MG63 (cell line): ENCODE data around the gene RAG2. TPM values are rescaled to one million over a fixed set of nuclear protein-coding genes. Genes with fewer than 3 reads are reported as not detected.

Experiments
- DNase-seq: peaks from one replicate; pipeline ENCODE4 v3.0.0-alpha.2; 2020
- H3K27me3 ChIP-seq: fragments of 250-450 bp; sonication (Bioruptor Pico); 2 replicates; pipeline ENCODE4 v1.5.1; 2020; ENCODE audit warnings: mild to moderate bottlenecking, moderate library complexity
- H3K36me3 ChIP-seq: fragments of 250-450 bp; sonication (Bioruptor Pico); 2 replicates; pipeline ENCODE4 v1.5.1; 2020; ENCODE audit warnings: mild to moderate bottlenecking, moderate library complexity
- H3K4me3 ChIP-seq: fragments of 250-450 bp; sonication (Bioruptor Pico); 2 replicates; pipeline ENCODE4 v1.5.1; 2020; ENCODE audit warnings: mild to moderate bottlenecking, moderate library complexity
- H3K9me3 ChIP-seq: fragments of 250-450 bp; sonication (Bioruptor Pico); 2 replicates; pipeline ENCODE4 v1.5.1; 2020; ENCODE audit warnings: mild to moderate bottlenecking, moderate library complexity
- total RNA-seq: library from RNA; depleted of rRNA; stranded (reverse); fragments of >200 nt; shearing (Covaris generic); gene quantifications from 2 replicates; pipeline ENCODE4 v1.2.3, GENCODE V29; 2014; ENCODE audit warnings: low replicate concordance; rRNA removed

RAG2 gene
- not detected in 2 replicates for total RNA-seq

- Histone ChIP-seq H3K27me3 (no peaks in the 10 kb centered on the region), H3K9me3 (no peaks in the 10 kb centered on the region), H3K36me3 (no peaks in the 10 kb centered on the region), H3K4me3 (no peak within 1 kb of the TSS)
- no peak for DNase-seq
These were observed at the start of gene RAG2 for GRCh38 chr11:36598051-36598450. Gene RAG2, minus strand, starts transcription at chr11:36598236. Its CDS starts 4,068 bp downstream, at chr11:36594168.

- Histone ChIP-seq H3K4me3 (no peak overlapping the region), H3K36me3 (no peaks in the 10 kb centered on the region), H3K9me3 (no peaks in the 10 kb centered on the region; the same call in 1 of the 2 replicates), H3K27me3 (no peaks in the 10 kb centered on the region)
- no peak for DNase-seq
These were observed 40.5 kb upstream of the RAG2 start for GRCh38 chr11:36638556-36638955.

DNA sequence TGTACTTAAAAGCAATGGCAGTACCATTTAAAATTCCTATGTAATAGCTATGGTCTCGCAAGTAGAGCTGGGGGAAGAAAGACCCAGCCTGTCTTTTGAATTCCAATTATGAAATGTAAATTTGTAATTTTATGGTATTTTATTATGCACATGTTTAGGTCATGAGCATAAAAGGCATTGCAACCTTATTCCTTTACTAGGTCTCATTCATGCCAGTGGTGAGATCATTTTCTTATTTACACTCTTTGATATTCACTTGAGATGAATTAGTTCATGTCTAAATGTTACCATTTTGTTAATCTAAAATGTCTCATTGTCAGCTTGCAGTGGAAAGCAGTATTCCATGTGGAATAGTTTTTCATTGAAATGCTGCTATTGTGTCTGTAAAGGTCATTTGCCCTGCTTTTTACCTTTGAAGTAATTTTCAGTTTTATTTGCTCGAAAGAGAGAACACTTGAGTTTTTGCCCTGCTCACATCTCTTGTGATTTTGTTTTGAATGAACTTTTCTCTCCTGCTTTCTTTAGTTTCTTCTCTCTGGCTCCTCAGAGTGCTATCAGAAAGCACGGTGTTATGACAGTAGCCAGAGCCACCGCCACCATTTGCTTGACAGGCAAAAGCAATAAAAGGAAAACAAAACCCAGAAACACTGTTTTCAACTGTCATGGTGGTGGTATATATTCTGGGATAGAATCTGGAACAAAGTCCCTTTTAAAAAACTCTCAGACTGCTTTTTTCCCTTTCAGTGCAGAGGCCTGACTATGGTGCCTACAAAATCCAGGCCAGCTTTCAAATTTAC, 37.2 kb upstream of the RAG2 start:
- Histone ChIP-seq H3K9me3 (no peaks in the 10 kb centered on the region), H3K4me3 (no peak overlapping the region), H3K36me3 (no peaks in the 10 kb centered on the region), H3K27me3 (no peaks in the 10 kb centered on the region)
- no peak for DNase-seq

GRCh38 chr11:36631774-36632173, 33.7 kb upstream of the RAG2 start:
- Histone ChIP-seq H3K27me3 (no peaks in the 10 kb centered on the region), H3K4me3 (no peak overlapping the region), H3K36me3 (no peaks in the 10 kb centered on the region), H3K9me3 (no peaks in the 10 kb centered on the region)
- no peak for DNase-seq

DNA sequence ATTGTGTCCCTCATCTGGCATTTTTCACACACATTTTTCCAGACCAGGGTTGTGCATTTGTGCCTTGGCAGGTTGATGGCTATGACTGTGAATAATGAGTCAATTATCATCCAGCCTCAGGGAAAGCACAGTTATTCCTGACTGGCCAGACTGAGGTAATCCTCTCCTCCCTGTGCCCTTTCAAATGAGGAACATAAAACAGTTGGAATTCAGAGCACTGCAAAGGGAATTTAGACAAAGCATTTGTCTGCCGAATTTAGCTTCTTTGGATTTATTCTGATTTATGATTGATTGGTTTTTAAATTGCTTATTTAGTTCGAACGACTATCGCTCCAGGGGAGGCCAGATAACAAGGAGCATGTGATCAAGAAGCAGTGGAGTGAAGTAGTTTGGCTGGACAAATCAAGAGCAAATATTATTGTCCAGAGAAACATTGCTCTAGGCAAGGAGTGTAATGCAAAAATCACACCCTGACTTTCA, 30.8 kb upstream of the RAG2 start:
- no peaks in the 10 kb centered on the region for H3K27me3 ChIP-seq
- H3K4me3 ChIP-seq: no peak overlapping the region
- DNase-seq: no peak
- no peaks in the 10 kb centered on the region for H3K36me3 ChIP-seq
- no peaks in the 10 kb centered on the region for H3K9me3 ChIP-seq

DNA sequence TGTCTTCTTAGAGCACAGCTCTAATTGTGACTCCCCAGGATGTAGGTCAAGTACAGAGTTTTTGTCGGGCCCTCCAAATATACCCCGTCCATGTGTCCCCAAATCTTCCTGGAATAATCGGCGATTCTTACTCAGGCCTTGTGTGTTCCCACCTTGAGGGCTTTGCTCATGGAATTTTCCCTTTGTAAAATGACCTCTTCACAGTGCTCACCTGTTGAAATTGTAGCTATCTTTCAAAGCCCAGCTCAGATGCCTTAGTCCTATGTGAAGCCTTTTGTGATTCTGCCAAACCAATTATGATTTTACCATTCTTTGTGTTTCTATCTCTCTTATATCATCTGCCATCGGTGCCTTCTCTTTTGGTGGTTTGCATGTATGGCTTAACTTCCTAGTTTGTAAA, 30.1 kb upstream of the RAG2 start:
- no peak for DNase-seq
- Histone ChIP-seq H3K4me3 (no peak overlapping the region), H3K27me3 (no peaks in the 10 kb centered on the region), H3K36me3 (no peaks in the 10 kb centered on the region), H3K9me3 (no peaks in the 10 kb centered on the region)

GRCh38 chr11:36627471-36627870, 29.4 kb upstream of the RAG2 start:
- Histone ChIP-seq H3K9me3 (no peaks in the 10 kb centered on the region), H3K27me3 (no peaks in the 10 kb centered on the region), H3K36me3 (no peaks in the 10 kb centered on the region), H3K4me3 (no peak overlapping the region)
- no peak for DNase-seq

DNA sequence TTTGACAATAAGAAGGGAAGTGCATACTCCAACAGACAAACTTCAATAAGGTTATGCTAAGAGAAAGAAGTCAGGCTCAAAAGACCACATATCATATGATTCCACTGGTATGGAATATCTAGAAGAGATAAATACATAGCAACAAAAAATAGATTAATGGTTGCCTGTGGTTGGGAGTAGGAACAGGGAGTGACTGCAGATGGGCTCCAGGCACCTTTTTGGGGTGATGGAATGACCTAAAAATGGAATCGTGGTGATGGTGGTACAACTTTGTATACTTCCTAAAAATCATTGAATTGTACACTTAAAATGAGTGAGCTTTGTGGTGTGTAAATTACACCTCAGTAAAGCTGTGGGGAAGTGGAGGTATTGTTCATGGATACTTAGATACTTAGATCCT, 29.0 kb upstream of the RAG2 start:
- Histone ChIP-seq H3K27me3 (no peaks in the 10 kb centered on the region), H3K9me3 (no peaks in the 10 kb centered on the region), H3K4me3 (no peak overlapping the region), H3K36me3 (no peaks in the 10 kb centered on the region)
- DNase-seq: no peak

DNA sequence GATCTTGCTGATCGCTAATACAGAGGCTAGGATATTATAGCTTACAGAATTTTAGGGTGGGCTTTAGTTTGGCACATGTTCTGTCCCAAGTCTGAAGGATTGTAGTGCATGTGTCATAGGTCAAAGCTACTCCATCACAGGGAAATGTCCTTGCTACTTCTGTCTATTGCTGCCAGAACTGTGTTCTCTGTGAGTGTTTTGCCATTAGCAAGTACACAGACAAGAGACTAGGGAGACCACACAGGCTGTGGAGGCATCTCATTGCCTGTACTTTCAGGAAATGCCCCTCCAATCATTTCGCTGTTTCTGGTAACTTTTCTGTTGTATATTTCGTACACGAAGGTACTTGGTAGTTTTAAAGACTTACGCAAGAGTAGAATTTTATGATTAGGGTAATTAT, 25.5 kb upstream of the RAG2 start:
- DNase-seq: no peak
- Histone ChIP-seq H3K27me3 (no peaks in the 10 kb centered on the region), H3K4me3 (no peak overlapping the region), H3K9me3 (no peaks in the 10 kb centered on the region), H3K36me3 (no peaks in the 10 kb centered on the region)

DNA sequence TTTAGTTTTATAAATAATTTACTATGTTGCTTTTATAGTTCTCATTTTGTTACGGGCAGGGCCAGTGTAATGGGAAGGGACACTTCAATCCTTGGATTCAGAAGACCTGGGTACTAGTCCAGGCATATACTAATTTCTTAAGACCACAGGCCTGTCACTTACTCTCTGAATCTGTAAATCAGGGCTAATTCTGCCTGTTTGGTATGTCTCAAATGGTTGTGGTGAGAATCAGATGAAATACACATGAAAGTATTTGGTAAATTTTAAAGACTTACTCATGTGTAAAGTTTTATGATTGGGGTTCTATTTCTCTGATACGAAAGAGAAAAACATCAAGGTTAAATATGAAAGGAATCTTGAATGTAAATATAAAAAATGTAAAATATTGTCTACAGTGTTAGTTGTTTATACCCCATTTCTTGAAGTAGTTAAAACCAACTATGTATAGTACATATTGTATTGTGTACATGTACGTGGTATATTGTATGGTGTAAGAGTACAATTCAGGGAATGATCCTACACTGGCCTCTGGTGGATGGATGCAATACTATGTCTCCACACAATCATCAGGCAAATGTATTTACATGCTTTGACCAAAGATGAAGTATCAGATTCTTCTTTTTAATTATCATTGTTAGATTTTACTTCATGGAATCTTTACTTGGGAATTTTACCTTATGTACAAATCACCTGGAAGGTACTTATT, 24.5 kb upstream of the RAG2 start:
- Histone ChIP-seq H3K4me3 (no peak overlapping the region), H3K9me3 (no peaks in the 10 kb centered on the region), H3K27me3 (no peaks in the 10 kb centered on the region), H3K36me3 (no peaks in the 10 kb centered on the region)
- DNase-seq: no peak

GRCh38 chr11:36620246-36620645, 22.2 kb upstream of the RAG2 start:
- Histone ChIP-seq H3K9me3 (no peaks in the 10 kb centered on the region), H3K36me3 (no peaks in the 10 kb centered on the region), H3K27me3 (no peaks in the 10 kb centered on the region), H3K4me3 (no peak overlapping the region)
- DNase-seq: no peak

DNA sequence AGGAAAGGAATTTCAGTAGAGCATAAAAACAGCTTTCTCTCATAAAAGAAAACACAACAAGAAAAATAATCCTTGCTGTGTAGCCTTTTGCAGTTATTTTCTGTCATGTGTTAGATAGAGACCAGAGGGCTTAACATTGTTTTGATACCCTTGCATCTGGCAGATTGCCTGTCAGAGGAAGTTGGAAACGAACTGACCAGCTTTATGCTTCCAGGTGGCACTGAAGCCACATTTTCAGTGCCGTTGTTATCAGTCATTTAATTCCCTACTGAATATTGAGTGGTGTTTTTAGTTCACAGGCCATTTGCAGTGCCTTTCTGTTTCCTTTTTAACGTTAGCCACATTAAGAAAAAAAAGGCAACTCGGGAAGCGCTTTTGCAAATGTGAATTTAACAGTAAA, 21.5 kb upstream of the RAG2 start:
- DNase-seq: no peak
- H3K9me3 ChIP-seq: no peaks in the 10 kb centered on the region
- H3K4me3 ChIP-seq: no peak overlapping the region
- no peaks in the 10 kb centered on the region for H3K36me3 ChIP-seq
- no peaks in the 10 kb centered on the region for H3K27me3 ChIP-seq

GRCh38 chr11:36618363-36619047, 20.5 kb upstream of the RAG2 start:
- no peaks in the 10 kb centered on the region for H3K9me3 ChIP-seq
- no peaks in the 10 kb centered on the region for H3K27me3 ChIP-seq
- no peak for DNase-seq
- H3K36me3 ChIP-seq: no peaks in the 10 kb centered on the region
- no peak overlapping the region for H3K4me3 ChIP-seq

GRCh38 chr11:36617543-36618362, 19.7 kb upstream of the RAG2 start:
- Histone ChIP-seq H3K27me3 (no peaks in the 10 kb centered on the region), H3K9me3 (no peaks in the 10 kb centered on the region), H3K4me3 (no peak overlapping the region), H3K36me3 (no peaks in the 10 kb centered on the region)
- DNase-seq: no peak

DNA sequence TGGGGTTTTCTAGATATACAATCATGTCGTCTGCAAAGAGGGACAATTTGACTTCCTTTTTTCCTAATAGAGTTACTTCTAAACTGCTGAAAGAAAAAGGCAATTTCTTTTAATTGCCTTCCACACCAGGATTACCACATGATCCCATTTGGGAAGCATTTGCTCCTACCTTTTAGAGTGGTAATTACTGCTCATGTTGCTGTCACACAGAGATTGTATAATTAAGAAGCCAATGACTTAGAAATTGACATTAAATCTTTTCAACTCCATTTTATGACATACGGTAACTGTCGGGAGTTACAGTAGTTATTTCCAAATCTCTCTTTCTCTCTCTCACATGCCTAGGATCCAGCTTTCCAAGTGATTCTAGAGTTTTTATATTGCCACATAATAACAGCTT, 17.8 kb upstream of the RAG2 start:
- H3K27me3 ChIP-seq: no peaks in the 10 kb centered on the region
- H3K9me3 ChIP-seq: no peaks in the 10 kb centered on the region
- no peak overlapping the region for H3K4me3 ChIP-seq
- DNase-seq: no peak
- H3K36me3 ChIP-seq: no peaks in the 10 kb centered on the region

DNA sequence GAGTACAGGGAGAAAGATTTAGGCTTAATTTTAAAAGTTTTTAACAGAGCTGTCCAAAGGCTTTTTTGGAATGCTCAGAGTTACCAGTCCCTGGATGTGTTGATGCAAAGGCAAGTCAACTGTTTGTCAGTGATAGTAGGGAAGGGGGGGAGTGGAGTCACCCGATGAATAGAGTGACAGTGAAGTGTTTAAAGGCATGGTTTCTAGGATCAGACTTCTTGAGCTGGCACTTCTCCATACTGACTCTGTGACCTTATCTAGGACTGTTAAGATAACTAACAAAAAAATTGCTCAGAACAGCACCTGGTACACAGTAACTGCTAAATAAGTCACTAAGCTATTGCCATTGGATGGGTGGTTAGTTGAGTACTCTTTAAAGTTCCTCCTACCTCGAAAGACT, 11.3 kb upstream of the RAG2 start:
- no peak for DNase-seq
- no peak overlapping the region for H3K4me3 ChIP-seq
- H3K27me3 ChIP-seq: no peaks in the 10 kb centered on the region
- H3K36me3 ChIP-seq: no peaks in the 10 kb centered on the region
- H3K9me3 ChIP-seq: no peaks in the 10 kb centered on the region
